ENCODE results near the gene CEP112. TPM values are rescaled to one million over a fixed set of nuclear protein-coding genes. Genes with fewer than 3 reads are reported as not detected.

Gene CEP112
- total RNA-seq, 2 experiments from 2014 or later = 1.2 to 1.5 TPM

DNA sequence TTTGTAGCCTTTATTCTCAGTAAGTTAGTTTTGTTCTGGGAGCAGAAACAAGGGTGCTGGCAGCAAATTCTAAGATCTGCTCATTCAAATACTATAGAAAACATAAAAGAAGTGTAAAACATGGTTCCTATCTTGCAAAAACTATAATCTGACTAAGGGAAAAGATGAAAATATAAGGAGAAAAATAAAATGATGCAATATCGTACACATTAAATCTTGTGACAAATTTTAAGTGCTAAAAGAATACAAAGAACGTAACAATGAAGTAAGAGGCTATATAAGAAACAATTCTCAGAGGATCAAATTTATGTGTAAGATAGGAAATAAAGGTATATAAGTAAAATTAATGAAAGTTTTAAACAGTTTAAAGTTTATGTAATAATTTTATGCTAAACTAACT lies 224.6 kb downstream of the CEP112 start:
- POLR2A ChIA-PET = no interaction called here
- no peaks in the 10 kb centered on the region for H3K4me1 Mint-ChIP-seq (ENCODE audit: low read depth)

DNA sequence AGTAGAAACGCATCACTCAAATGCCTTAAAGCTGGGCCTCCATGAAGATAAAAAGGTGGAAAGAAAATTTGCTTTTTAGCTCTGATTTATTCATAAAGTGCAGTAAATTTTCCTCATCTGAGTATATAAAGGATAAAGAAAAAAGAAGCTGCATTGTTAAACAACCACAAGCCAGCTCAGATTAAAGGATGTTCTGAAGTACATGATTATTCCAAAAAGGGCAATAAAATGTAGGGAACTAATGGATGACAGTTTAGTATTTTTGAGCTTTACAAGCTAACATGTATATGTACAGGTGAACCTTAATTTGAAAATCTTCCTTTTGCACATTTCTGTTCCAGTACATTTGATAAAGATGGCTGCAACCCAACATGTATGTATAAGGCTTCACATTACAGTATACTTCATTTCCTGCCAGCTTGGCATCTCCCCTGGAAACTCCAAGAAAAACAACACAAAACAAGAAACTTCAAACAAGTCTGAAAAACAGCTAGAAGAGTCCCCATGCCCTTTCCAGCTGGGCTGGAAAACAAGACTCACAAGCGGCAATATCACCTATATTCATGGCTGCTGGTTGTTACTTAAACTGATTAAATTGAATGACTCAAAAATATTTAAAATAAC lies 225.7 kb downstream of the CEP112 start:
- Mint-ChIP-seq H3K36me3 (ENCODE audit: low read depth) (no peaks in the 10 kb centered on the region), H3K27ac (no peak overlapping the region), H3K4me1 (ENCODE audit: low read depth) (no peaks in the 10 kb centered on the region), H3K27me3 (peaks cover 2% of the 10 kb centered on the region), H3K9me3 (peaks cover 7% of the 10 kb centered on the region), H3K4me3 (no peak overlapping the region)
- CTCF ChIA-PET = interaction anchor here (1.2 kb wide), 1 partner anchor 168 kb away, joined by 3 read pairs; no protein-coding TSS in a partner anchor
- no peak for DNase-seq
- ATAC-seq = no peak
- TF ChIP-seq, protein P1, sequence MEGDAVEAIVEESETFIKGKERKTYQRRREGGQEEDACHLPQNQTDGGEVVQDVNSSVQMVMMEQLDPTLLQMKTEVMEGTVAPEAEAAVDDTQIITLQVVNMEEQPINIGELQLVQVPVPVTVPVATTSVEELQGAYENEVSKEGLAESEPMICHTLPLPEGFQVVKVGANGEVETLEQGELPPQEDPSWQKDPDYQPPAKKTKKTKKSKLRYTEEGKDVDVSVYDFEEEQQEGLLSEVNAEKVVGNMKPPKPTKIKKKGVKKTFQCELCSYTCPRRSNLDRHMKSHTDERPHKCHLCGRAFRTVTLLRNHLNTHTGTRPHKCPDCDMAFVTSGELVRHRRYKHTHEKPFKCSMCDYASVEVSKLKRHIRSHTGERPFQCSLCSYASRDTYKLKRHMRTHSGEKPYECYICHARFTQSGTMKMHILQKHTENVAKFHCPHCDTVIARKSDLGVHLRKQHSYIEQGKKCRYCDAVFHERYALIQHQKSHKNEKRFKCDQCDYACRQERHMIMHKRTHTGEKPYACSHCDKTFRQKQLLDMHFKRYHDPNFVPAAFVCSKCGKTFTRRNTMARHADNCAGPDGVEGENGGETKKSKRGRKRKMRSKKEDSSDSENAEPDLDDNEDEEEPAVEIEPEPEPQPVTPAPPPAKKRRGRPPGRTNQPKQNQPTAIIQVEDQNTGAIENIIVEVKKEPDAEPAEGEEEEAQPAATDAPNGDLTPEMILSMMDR (IDR thresholded peaks at IDR 0.05) = no peak
- POLR2A ChIA-PET = no interaction called here
- intact Hi-C loops (cut with micrococcal nuclease) = no loop called here

More for the DNA sequence above, 224.6 kb downstream of the CEP112 start:
- Mint-ChIP-seq H3K4me3 (no peak overlapping the region), H3K9me3 (peaks cover 5% of the 10 kb centered on the region), H3K36me3 (ENCODE audit: low read depth) (no peaks in the 10 kb centered on the region), H3K27me3 (peaks cover 2% of the 10 kb centered on the region), H3K27ac (no peak overlapping the region)
- ATAC-seq (no peak), DNase-seq (no peak)
- intact Hi-C loops (cut with micrococcal nuclease) = no loop called here
- TF ChIP-seq, protein P1 (IDR thresholded peaks at IDR 0.05) = no peak
- CTCF ChIA-PET = no interaction called here

DNA sequence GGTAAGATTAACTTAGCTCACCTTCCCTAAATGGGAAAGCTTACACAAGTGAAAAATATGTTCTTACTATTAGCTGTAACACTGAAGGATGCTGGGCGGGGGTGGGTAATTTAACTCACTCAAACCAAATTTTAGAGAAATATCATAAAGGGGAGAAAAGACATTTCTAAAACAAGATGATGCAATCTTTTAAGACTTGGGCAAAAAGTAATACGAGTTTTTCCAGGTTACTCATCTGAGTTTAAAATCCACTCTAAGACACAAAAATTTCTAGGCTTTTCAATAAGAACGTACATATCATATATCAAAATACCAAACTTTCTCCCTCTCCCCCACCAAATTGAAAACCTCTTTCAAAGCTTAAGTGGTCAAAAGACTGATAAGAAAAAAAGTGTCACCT lies 228.8 kb downstream of the CEP112 start:
- no peak overlapping the region for H3K27ac Mint-ChIP-seq
- H3K9me3 Mint-ChIP-seq = peaks cover 5% of the 10 kb centered on the region
- TF ChIP-seq, protein P1 (IDR thresholded peaks at IDR 0.05) = no peak
- no peak overlapping the region for H3K4me3 Mint-ChIP-seq
- intact Hi-C loops (cut with micrococcal nuclease) = no loop called here
- no peaks in the 10 kb centered on the region for H3K36me3 Mint-ChIP-seq (ENCODE audit: low read depth)
- DNase-seq = no peak
- peaks cover 2% of the 10 kb centered on the region for H3K27me3 Mint-ChIP-seq
- ChIA-PET CTCF (no interaction called here), POLR2A (no interaction called here)
- H3K4me1 Mint-ChIP-seq (ENCODE audit: low read depth) = no peaks in the 10 kb centered on the region
- ATAC-seq = no peak

DNA sequence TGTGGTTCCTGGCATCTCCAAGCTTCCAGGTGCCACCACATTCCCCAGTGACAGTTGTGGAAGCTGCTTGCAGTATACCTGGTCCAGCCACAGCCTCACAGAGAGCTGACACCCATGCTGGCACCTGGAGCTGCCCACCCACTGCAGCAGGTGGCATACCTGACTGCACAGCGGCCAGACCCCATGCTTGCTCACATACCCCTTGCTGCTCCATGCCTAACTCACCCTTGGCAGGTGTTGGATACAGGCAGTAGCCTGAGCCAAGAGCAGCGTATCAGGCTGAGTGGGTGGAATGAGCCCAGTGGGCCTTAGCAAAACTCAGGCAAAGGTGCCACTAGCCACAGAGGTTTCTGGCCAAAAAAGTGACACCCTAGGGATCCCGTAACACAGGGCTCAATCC lies 232.3 kb downstream of the CEP112 start:
- Mint-ChIP-seq H3K4me3 (no peak overlapping the region), H3K27ac (no peak overlapping the region), H3K4me1 (ENCODE audit: low read depth) (no peaks in the 10 kb centered on the region), H3K36me3 (ENCODE audit: low read depth) (no peaks in the 10 kb centered on the region), H3K9me3 (peaks cover 5% of the 10 kb centered on the region), H3K27me3 (no peaks in the 10 kb centered on the region)
- intact Hi-C loops (cut with micrococcal nuclease) = no loop called here
- DNase-seq (no peak), ATAC-seq (no peak)
- ChIA-PET POLR2A (no interaction called here), CTCF (no interaction called here)
- TF ChIP-seq, protein P1 (IDR thresholded peaks at IDR 0.05) = no peak

DNA sequence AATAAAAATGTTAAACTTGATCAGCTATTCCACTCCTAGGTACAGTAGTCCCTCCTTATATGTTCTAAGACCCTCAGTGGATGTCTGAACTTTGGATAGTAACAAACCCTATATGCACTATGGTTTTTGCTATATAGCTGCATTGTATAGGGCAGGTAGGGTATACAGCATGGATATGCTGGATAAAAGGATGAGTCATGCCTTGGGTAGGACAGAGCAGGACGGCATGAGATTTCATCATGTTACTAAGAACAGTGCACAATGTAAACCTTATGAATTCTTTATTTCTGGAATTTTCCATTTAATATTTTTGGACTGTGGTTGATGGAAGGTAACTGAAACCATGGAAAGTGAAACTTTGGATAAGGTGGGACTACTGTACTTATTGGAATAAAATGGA lies 235.1 kb downstream of the CEP112 start:
- Mint-ChIP-seq H3K9me3 (peaks cover 4% of the 10 kb centered on the region), H3K27ac (no peak overlapping the region), H3K4me3 (no peak overlapping the region), H3K27me3 (peaks cover 2% of the 10 kb centered on the region), H3K4me1 (ENCODE audit: low read depth) (no peaks in the 10 kb centered on the region), H3K36me3 (ENCODE audit: low read depth) (no peaks in the 10 kb centered on the region)
- intact Hi-C loops (cut with micrococcal nuclease) = no loop called here
- no peak for DNase-seq
- TF ChIP-seq, protein P1 (IDR thresholded peaks at IDR 0.05) = no peak
- ChIA-PET POLR2A (no interaction called here), CTCF (no interaction called here)
- no peak for ATAC-seq

Measured in activated CD8-positive, alpha-beta T cell treated with anti-CD3 and anti-CD28 coated beads for 36 hours (primary cell).